Endometrium (tissue), 2 donors: ENCODE results near the gene TSSK3.

Experiments used
- FAIRE-seq: peaks from 2 replicates; lab custom pipeline; 2012; peaks lifted over from hg19 to GRCh38; lab: Jason Lieb, UNC
- donor health status: control.
- donor health status: control.

Gene TSSK3, protein sequence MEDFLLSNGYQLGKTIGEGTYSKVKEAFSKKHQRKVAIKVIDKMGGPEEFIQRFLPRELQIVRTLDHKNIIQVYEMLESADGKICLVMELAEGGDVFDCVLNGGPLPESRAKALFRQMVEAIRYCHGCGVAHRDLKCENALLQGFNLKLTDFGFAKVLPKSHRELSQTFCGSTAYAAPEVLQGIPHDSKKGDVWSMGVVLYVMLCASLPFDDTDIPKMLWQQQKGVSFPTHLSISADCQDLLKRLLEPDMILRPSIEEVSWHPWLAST

DNA sequence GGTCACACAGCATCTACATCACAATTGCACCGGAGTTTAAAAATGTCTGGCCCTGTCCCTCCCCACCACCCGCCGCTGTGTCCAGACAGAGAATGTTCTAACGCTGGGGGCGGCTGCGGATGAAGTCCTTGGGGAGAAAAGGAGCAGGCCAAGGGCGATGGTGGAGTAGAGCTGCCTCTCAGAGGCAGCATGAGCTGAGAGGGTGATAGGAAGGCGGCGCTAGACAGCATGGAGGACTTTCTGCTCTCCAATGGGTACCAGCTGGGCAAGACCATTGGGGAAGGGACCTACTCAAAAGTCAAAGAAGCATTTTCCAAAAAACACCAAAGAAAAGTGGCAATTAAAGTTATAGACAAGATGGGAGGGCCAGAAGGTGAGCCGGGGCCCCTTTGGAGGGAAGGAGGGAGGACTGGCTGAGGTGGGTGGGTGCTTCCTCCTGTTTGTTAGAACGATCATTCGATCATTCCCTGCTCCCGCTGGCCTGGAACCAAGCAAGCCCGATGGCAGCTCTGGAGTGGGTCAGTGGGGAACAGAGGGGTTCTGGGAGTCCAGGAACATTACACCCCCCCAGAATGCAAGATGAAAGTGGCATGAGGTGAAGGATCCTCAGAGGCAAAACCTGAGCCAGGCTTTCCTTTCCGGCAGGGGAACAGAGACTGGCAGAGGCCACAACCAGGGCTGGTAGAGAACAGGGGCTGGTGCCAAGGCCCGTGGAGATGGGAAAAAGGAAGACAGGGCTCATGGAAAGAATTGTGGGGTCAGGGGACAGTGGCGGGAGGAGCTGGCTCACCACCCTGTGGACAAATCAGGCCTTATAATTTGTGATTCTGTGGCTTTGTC lies at the start of gene TSSK3, which contains the start of gene FAM229A:
Gene TSSK3 (plus strand): TSS at position 66 of the 840 bp plus-strand sequence. CDS start 163 bp downstream, at position 229.
Gene FAM229A (minus strand): TSS at position 12 of the 840 bp plus-strand sequence. CDS start 394 bp downstream, outside the sequence.
- no peak for FAIRE-seq

DNA sequence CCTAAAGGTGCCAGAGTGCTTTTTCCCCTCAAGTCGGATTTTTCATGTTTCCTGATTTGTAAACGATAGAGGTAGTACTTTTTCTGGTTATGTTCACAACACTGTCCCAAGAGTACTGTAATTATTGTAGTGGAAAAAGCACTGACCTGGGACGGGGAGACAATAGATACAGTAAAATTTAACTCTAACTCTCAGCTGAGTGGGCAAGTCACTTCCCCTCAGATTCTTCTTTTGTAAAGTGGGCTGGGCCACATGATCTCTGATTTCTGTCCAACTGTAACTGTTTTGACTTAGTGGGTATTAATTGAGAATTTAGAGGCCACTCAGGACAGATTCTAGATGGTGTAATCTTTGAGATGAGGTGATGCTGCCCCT lies 45.4 kb upstream of the TSSK3 start:
- FAIRE-seq: no peak

DNA sequence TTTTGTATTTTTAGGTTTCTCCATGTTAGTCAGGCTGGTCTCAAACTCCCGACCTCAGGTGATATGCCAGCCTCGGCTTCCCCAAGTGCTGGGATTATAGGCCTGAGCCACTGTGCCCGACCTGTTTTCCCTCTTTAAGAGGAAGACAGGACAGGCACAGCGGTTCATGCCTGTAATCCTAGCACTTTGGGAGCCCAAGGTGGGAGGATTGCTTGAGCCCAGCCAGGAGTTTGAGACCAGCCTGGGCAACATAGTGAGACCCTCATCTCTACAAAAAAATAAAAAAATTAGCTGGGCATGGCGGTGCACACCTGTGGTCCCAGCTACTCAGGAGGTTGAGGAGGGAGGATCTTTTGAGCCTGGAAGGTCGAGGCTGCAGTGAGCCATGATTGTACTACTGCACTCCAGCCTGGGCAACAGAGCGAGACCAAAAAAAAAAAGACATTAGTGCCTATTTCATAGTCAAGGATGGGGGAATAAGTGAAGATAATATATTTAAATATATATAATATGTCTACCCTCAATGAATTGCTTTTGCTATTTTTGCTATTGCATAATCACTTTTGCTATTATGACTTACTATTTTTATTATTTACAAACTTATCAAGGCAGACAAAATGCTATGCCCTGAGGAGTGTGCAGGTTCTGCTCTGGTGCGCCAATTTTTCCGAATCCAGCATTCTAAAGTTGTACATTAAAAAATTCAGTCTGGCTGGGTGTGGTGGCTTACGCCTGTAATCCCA lies 44.0 kb upstream of the TSSK3 start:
- FAIRE-seq: no peak

DNA sequence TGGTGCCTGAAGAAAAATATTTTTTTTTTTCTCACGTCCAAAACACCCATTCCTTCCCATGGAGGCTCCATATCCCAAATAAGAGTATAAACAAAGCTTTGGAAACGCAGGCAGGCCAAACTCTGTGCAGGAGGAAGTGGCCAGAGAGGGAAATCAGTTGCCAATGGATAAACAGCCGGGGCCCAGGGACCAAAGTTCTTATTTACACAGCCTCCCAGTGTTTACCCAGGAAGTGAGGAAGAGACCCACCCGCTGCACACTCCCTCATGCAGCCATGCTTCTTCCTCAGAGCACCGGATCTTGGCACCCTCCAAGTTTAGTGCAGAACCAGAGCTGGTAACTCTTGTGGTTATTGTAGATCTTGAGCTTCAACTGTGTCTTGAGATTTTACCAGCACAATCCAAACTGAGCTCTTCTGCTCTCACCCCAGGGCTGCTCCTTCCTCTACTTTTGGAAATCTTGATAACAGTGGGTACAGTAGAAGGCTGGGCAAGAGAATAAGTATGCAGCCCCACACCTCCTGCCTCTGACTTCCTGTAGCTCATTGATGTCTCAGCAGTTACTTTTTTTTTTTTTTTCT lies 40.5 kb upstream of the TSSK3 start:
- FAIRE-seq: no peak

DNA sequence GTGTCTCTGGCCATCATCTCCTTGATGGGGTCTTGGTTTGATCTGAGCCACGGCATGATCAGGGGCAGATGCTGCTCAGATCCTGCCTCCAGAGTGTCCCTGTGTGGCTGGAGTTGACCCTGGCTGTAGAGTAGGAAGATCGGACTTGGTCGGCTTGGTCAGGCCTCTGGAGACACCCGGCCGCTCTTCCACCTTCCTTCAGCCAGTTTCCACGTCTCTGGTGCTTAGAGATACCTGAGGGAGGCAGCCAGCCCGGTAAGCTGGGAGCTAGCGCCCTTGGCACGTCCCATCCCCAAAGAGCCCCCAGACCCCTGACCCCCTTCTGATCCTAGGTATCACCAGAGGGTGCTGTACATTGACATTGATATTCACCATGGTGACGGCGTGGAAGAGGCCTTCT lies 35.1 kb upstream of the TSSK3 start:
- FAIRE-seq: no peak

DNA sequence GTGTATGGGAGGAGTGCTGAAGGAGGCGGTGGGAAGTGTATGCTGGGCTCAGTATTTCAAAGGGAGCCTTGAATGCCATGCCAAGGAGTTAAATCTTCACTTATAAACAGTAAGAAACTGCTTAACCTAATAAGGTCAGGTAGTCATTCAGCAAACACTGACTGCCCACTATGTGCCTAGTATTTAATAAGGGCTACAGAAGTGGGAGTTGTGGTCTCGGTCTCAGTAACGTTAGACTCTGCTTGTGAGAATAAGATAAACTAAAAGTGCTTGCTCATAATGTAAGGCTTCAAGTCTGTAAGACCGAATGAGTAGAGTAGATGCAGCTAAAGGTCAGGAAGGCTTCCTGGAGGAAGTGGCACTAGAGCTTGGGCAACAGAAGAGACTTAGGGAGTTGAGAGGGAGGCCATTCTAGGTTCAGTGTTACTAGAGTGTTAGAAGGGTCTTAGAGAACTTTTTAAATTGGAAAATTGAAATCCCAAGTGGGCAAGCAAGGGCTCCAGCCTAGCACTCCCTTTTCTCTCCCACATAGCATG lies 32.3 kb upstream of the TSSK3 start:
- FAIRE-seq: no peak

DNA sequence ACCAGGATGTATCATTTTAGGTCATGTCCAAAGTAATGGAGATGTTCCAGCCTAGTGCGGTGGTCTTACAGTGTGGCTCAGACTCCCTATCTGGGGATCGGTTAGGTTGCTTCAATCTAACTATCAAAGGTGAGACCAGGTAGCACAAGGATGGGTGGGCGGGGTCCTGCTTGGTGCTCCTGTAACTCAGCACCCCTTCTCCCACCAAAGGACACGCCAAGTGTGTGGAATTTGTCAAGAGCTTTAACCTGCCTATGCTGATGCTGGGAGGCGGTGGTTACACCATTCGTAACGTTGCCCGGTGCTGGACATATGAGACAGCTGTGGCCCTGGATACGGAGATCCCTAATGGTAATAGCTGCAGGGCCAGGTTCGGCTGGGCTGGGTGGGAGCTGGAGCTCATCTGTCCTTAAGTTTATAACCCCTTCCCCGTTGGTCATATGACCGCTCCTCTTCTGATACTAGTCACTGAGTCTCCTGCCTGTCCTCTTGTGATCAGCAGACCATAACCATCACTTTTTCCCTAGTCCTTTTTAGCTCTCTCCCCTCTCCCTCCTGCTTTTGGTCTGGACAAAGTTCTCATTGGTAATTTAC lies 31.7 kb upstream of the TSSK3 start:
- no peak for FAIRE-seq

DNA sequence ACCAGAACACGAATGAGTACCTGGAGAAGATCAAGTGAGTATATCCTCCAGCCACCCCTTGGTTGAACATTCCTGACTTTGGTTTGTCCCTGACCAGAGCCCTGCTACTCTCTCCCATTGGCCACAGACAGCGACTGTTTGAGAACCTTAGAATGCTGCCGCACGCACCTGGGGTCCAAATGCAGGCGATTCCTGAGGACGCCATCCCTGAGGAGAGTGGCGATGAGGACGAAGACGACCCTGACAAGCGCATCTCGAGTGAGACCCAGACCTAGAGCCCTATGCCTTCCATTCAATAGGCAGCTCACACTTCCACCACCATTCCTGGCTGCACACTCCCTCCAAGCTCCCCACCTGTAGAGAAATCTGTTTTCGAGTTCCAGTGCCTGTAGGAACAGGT lies 30.8 kb upstream of the TSSK3 start:
- no peak for FAIRE-seq

DNA sequence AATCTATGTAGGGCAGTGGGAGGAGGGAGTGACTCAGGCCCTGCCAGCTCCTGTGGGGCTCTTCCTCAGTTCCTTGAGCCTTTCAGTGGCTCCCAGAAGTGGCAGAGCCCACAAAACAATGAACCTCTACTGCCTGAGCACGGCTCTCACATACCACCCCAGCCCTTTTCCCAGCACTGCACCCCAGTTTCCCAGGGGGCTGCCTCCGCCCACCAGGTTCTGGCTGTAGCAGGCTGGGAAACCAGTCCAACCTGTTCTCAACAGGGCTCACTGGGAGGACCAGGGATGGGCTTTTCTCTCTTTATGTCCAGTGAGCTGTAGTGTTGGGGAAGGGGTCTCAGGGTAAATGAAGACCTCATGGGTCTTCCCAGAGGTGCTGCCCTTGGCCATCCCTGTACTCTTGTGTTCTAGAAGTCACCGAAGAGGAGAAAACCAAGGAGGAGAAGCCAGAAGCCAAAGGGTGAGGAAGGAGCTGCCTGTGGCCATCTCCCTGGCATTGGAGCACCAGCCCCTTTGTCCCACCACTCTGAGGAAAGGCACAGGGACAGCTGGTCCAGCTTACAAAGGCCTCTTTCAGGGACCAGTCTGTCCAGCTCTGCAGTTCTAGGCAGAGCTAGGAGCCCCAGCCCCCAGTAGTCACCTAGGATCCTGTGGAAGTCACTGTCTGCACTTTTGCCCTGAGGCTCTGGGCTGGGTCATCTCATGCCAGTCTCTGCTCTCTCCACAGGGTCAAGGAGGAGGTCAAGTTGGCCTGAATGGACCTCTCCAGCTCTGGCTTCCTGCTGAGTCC lies 29.9 kb upstream of the TSSK3 start:
- FAIRE-seq: no peak

DNA sequence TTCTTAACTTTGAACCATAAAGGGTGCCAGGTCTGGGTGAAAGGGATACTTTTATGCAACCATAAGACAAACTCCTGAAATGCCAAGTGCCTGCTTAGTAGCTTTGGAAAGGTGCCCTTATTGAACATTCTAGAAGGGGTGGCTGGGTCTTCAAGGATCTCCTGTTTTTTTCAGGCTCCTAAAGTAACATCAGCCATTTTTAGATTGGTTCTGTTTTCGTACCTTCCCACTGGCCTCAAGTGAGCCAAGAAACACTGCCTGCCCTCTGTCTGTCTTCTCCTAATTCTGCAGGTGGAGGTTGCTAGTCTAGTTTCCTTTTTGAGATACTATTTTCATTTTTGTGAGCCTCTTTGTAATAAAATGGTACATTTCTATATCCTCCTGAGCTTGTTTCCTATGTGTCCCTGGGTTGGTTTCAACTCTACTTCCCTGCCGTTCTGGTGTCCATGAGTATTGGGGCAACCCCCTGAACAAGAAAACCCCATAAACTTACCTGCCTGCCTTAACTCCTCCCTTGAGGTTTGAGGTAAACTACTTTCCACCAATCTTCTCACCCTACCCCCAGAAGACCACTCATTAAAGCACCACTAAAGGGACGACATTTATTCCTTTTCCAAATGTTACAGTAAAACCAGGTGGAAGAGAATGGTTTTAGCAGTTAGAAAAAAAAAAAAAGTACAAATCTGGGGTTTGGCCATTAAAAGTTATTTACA lies 28.9 kb upstream of the TSSK3 start:
- no peak for FAIRE-seq

DNA sequence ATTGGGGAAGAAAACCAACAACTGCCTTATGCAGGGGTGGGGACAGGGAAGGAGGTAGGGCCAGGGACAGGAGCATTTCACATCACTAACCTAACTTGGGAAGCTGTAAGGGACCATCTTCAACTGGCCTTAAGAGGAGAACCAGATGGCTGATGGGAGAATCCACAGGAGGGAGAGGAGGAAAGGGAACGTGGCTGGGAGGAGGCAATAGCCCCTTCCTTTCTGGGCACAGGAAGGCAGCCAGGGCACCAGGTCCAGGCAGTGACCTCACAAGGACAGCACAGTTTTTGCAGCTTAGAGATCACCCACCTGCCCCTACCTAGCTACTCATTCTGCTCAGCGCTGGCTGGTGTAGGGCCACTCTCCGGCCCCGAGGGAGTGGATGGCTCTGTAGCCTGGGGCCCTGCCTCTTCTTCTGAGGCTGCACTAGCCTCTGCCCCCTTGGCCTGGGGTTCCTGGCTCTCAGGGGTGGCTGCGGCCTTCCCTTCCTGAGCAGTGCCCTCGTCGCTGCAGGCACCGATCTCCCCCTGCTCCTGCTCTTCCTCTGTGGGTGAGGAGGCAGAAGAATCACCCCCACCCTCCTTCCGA lies 28.0 kb upstream of the TSSK3 start:
- FAIRE-seq: no peak

DNA sequence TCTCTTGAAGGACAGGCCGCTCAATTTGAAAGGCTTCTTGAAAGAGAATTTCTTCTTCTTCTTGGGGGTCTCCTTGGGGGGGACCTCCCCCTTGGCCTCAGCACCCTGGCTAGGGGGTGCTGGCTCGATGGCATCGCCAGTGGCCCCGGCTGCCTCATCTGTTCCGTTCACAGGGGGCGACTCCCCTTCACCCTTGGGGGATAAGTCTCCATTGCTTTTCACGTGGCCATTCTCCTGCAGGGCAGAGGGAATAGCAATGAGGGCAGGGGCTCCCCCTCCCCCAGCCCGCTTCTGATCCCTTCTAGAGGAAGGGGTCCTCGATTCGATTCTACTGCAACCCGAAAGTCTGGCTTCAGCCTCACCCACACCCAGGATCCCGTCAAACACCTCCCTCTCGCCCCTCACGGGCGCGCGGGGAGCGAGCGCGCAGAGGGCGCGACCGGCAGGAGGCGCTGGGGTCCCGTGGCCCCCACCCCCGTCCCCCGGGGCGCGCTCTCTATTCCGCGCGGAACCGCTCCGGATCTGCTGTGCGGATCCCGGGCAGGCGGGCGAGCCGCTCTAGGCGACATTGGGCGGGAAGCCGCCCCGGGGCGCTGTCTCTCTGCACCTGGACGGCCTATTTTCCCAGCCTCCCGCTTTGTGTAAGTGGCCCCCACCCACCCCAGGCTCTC lies 27.3 kb upstream of the TSSK3 start:
- FAIRE-seq: no peak

DNA sequence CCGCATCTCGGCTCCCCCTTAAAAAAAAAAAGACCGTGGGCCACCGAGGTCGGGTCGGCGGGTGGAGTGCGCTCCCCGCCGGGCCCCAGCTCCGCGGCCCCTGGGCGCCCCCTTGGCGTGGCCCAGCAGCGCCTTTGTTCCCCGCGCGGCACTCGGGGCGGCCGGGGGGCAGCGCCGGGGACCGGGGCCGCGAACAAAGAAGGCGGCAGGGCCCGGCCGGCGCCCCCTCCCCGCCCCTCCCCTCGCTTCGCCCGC lies 26.9 kb upstream of the TSSK3 start:
- no peak for FAIRE-seq

DNA sequence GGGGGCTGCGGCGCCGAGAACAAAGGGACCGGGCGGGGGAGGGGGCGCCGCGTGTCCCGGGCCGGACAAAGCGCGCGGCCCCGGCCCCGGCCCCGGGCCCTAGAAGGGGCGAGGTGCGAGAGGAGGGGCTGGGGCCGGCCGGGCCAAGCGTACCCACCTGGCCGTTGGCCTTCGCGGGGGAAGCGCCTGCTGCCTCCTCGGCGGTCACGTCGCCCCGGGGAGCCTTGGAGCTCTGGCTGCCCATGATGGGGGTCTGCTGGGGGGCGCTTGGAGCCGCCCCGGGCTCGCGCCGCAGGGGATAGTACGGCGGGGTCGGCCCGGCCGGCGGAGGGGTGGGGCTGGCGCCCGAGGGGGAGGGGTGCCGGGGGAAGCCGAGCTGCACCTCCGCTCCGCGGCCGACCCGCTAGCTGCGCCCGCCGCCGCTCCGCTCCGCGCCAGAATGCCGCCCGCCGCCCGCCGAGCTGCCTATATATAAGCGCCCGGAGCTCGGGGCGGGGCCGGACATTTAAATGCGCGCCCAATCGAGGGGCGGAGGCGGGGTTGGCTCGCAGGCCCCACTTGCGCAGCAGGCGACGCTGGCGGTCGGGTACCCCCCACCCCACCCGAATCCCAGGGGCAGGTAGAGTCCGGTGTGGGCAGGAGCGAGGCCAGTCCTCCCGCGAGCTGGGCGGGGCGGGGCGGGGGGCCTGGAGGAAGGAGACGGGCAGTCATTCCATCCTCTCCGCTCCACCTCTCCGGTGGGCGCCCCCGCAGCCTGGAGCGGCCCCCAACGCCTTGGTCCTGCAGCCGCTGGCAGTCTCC lies 26.3 kb upstream of the TSSK3 start, which contains the start of gene MARCKSL1:
Gene MARCKSL1 (minus strand): TSS at position 444 of the 801 bp plus-strand sequence. CDS start 200 bp downstream, at position 244.
- no peak for FAIRE-seq

DNA sequence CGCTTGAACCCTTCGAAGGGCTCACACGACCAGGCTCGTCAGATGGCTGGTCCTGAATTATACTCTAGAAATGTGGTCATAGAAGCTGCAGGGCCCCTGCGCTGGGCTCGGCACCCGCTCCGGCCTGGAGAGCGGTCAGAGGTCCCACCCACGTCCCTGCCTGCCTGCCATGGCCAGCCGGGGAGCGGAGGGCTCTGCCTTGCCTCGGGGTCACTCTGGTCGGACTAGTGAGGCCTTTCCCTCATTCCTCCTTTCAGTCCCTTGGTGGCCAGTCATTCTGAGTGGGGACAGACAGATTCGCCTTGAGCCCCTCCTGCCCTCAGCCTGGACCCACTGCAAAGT lies 25.8 kb upstream of the TSSK3 start:
- no peak for FAIRE-seq

DNA sequence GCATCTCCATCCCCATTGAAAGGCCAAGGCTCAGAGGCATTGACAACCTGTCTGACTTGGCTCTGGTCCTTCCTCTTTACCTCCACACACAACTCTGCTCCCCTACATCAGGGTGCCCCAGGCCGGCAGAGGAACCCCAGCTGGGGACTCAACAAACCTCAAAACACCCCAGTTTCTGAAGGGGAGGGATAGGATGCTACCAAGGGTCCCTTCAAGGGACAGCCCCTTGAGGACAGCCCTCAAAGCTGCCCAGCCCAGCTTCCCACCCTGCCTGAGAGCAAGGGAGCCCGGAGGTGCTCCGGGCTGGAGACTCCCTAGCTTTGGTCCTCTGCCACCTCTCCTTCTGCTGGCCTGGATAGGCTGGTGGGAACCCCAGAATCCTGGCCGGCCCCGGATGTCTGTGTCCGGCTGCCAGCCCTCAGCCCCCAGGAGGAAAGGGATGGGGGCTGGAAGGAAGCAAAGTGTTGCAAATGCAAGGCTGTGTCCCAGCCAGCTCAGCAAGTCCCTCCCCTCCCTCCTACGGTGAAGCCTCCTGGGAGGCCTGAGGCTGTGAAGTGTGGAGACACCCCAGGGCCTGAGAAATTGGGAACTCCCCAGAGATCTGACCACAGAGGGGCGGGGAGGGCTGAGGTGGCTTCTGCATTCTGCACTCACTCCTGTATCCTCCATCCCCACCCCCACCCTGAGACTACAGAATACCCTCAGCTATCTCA lies 25.2 kb upstream of the TSSK3 start:
- FAIRE-seq: no peak

DNA sequence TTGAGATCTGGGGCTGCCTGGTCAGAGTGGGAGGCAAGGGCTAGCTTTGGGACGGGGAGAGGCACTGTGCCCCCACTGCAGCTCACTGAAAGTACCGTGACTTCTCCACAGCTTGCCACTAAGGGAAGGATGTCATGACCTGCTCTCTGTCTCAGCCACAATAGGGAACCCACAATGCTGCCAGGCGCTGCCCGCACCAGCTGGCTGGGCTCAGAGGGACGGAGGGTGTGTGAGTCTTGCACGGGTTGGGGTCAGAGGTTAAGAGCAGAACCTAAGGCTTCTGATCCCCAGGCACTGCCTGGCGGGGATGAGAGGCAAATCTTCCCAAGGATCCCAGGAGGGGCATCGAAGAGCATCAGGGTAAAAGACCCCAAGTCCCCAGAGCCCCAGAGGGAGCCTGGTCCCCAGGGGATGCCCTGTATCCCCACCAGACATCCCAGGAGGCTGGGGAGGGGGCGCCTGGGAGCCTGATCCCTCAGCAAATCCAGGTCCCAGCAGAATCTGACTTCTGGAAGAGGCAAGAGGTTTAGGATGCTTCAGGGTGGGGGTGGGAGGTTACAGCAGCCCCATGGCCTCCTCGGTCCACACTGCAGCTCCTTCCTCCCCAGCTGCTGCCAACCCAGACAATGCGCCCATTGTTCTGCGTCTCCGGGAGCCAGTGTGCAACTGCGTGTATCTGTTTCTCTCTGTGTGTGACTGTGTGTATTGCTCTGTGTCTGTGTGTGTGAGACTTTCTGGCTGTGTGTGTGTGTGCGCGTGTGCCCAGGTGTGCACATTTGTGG lies 24.3 kb upstream of the TSSK3 start:
- no peak for FAIRE-seq
